K562 treated with DMSO at 1 percent for 4 hours (cell line): ENCODE measurements around the gene RETNLB. TPM values are rescaled to one million over a fixed set of nuclear protein-coding genes. Genes with fewer than 3 reads are reported as not detected.

Source experiments
- total RNA-seq: library from RNA; unstranded; fragments of 300-600 nt; gene quantifications from 2 replicates; pipeline ENCODE4 v1.2.3, GENCODE V29; 2022; ENCODE audit not compliant: insufficient read depth

Gene RETNLB
- total RNA-seq, result not detected in 2 replicates

GRCh38 chr3:108757404-108757982 is at the start of gene RETNLB:
RETNLB (minus strand) TSS chr3:108757410; CDS start chr3:108757185, 225 bp downstream.

Other genes starting within 250 kb of the RETNLB start
- gene MYH15, start 246.8 kb downstream of the RETNLB start, total RNA-seq, result 8.4 and 9.5 TPM in 2 replicates
- gene CIP2A, start 168.0 kb downstream of the RETNLB start, total RNA-seq, result 4.0 and 6.1 TPM in 2 replicates
- gene DZIP3, start 167.7 kb downstream of the RETNLB start, total RNA-seq, result 2.6 and 3.1 TPM in 2 replicates
- not detected in 2 replicates for gene TRAT1, start 65.4 kb upstream of the RETNLB start, total RNA-seq
- gene GUCA1C, start 196.5 kb upstream of the RETNLB start, total RNA-seq, result not detected in 2 replicates